Effector CD4-positive, alpha-beta T cell (primary cell): Measurements from ENCODE around the gene SLC1A3.

Source experiments
- DNase-seq: peaks from one replicate; pipeline ENCODE4 v3.0.0-alpha.2; 2020

The SLC1A3 gene

DNA sequence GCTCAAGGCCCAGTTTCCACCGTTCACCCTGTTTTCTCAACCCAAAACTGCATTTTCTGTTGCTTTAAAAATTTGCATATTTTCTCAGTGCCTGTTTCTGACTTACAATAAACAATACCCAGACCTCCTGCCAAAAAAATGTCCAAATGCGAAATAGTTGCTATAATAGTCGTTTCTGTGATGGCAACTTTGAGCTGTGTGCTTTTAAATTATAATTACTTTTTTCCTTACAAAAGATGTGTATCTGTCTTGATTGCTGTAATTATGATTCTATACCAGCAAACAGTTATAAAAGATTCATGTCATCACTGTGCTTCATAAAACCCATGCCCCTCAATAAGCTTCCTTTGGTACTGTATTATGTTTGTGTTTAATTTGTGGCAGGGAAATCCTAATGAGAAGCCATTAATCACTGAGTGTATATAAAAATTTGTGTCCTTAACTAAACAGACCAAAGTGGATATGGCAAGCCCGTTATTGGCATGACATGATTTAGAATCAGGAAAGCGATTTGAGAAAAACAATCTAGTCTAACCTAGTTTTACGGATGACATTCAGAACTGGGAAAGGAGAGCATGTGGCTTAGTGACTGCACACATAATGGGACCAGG, 5.4 kb upstream of the SLC1A3 start:
- no peak for DNase-seq

DNA sequence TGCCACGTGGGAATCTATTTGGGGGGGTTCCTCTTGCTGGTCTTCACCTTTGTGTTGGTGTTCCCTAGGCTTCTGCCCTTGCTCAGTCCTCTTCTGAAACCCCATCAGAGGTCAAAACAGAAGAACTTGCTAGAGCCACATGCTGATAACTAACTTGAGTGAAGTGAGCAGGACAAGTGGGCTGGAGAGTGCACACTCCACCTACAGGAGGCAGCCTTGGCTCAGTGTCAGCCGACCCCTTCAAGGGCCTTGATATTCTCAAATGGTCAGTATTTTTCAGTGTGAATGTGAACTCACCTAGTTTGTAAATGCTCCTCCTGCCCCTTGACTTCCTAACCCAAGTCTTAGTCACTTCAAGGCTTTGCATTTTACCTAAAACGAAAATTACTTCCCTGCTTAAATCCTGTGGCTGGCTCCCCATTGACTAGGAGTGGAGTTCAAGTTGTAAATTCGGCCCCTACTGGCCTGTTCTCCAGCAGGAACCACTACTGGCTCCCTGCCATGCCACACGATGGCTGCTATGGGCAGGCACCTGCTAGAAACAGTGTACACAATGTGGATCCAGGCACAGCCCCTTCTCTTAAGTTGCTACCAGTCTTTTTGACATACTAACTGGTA, 3.6 kb upstream of the SLC1A3 start:
- no peak for DNase-seq

DNA sequence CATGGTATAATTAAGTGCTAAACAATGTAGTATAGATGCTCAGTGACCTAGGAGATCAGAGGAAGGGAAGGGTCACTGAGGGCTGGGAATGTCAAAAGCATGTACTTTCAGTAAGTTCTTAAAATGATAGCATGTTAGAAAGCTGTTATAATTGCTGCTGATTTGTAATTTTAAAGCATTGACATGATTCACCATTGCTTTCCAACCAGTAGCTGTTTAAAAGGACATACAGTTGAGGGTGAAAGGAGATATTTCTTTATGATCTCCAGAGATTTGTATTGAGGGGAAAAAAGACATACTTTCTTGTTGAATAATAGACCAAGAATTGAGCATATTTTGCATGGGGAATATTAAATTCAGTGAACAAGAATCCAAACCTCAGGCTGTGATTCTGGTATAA, 1.2 kb upstream of the SLC1A3 start:
- DNase-seq: no peak

DNA sequence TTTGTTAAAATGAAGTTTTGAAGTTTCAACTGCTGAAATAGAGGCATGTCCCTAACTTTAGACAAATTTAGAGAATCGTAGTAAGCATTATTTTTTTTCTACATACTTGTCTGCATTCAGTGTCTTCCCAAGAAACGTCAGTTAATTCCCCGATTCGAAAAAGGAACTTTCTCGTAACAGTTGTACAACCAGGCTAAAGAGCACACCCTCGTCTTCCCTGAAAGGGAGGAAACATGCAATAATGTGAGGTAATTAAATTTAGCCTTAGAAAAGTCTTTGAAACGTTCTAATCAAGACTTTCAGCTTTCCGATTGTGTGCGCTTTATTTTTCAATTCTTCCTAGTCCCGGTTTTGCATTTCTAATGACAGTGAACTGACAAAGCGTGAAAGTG, 374 bp upstream of the SLC1A3 start:
- no peak for DNase-seq

DNA sequence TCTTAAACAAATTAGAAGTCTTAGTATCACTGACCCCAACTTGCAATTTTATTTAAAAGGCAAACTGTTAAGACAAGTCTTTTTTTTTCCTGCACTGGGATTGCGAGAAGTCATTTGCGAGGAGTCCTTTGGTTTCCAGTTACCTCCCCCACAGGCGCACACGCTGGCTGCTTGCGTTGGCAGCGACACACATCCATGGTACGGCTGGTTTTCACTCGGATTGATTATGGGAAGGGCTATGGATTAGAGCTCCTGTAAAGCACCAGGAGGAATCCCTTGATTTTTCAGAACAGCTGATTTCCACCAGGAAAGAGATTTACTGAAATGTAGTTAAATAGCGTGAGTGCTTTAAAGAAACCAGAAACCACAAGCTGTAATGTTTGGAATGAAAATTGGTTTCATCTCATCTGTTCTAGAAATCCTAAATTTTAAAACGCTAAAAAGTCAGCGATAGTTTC, 737 bp downstream of the SLC1A3 start:
- DNase-seq: no peak

DNA sequence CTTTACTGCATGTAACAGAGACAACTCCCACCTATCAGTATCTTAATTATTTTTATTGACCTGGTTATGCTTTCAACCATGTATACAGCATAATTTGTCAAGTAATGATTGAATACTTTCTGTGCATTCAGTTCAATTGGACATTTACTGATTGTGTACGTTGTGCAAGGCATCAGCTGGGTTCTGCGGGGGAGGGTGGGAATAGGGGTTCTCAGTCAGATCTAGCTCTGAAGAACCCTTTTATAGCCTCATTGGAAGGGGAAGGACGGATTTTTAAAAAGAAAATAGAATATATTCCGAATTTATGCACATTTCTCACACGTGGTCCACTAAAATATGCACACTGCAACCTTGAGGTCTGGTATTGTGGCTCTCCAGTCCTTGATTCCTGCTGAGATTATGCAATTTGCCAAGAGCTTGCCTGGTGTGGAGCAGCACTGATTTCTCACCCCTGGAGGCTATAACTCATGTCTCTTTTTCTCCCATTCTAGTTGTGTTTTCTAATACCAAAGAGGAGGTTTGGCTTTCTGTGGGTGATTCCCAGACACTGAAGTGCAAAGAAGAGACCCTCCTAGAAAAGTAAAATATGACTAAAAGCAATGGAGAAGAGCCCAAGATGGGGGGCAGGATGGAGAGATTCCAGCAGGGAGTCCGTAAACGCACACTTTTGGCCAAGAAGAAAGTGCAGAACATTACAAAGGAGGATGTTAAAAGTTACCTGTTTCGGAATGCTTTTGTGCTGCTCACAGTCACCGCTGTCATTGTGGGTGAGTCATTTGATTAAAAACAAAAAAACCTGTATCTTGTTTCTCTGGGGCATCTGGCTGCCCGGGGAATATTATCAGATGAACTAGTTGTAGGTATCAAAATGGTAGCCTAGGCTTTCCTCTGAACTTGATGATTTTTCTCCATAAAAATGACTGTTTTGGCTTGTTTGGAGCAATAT, 1.7 kb downstream of the SLC1A3 start:
- DNase-seq: no peak

DNA sequence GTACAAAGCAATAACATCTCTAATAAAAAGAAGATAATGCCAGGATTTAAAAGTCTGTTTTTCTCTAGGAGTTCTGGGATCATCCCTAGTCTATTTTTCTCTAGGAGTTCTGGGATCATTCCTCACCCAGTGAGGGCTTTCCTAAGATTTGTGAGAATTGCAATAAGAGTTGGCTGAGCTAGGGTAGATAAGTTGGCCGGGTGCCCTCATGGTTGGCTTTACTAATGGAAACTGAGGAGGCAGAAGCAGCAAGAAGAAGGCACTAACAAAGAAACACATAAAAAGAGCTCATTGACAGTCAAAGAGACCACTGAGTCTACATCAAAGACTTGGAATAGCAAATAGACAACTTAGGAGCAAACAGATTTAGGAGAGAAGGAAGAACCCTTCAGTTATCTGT, 4.2 kb downstream of the SLC1A3 start:
- DNase-seq: no peak

DNA sequence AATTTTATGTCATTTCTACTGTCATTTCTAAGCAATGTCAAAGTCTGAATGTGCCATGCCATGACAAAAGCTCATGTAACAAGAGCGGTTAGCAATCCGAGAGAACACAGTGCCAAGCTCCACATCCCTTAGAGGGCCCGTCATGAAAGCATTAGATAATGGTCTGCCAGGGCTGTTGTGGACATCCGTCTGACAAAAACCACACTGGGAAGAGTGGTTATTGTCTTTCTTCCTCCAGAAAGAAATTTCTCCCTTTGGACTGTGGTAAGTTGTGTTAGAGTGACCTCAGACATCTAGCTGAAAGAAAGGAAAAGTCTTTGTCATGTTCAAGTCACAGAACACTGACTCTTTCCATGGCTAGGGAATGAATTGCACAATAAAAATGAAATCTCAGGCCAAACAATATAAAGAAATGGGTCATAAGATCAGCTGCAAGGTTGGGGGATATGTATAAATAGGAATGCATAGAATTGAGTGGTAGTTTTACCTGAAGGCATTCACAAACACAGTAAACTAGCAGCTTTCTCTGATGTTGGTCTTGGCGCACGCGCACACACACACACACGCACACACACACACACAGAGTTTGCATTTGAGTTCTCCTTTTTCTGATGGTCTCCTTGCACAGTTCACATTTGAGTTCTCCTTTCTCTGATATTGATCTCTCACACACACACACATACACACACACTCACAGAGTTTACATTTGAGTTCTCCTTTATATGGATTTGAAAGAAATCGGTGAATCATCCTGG, 5.3 kb downstream of the SLC1A3 start:
- DNase-seq: no peak

DNA sequence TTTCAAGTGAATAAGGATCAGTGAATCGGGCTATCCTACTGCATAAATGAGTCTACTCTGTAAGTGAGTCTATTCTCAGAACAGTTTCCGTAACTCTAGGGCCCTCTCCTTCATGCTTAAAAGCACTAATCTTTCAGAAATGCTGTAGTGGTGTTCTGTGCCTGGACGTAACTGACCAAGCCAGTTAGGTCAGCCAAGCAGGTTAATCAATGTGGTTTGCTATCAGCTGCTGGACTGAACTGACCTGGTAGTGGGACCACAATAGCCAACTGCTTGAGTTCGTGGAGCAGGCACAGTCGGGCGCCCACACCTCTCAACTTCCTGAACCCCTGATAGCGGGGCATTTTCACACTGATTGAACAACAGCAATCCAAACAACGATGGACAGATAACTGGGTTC, 6.8 kb downstream of the SLC1A3 start:
- DNase-seq: no peak

DNA sequence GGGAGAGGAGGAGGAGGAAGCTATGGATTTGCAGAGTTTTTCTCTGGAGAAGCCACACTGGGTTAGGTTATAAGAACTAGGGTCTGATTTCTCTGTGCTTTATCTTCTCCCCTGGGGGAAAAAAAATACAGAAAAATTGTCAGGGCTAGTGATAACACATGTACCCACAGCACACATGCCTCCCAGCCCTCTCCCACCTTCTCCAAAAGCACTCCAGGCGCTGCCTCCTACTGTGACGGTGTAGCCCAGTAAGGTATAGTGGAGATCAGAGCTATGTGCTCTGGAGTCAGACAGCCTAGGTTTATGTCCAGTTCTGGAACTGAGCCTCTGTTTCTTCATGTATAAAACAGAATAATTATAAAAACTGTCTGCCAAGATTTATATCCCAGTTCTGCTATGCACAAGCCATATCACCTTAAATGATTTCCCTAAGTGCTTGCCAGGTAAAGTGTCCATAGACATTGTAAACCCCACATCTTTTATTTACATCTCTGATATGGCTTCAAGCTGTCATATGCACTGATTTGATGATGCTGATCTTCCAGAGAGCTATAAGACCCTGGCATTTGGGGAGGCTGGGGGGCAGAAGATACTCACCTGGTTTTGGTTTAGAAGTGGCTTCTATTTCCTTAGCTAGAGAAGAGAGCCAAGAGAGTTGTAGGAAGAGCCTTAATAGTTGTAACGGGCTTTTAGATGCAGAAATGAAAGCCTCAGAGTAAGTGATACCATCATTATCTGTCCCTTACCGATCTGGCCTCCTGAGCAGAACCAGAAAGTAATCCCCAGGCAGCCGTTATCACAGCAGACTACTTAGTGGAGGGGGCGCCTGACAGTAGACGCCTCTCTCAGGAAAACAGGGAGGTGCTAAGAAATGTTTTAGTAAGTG, 7.6 kb downstream of the SLC1A3 start:
- DNase-seq: no peak

DNA sequence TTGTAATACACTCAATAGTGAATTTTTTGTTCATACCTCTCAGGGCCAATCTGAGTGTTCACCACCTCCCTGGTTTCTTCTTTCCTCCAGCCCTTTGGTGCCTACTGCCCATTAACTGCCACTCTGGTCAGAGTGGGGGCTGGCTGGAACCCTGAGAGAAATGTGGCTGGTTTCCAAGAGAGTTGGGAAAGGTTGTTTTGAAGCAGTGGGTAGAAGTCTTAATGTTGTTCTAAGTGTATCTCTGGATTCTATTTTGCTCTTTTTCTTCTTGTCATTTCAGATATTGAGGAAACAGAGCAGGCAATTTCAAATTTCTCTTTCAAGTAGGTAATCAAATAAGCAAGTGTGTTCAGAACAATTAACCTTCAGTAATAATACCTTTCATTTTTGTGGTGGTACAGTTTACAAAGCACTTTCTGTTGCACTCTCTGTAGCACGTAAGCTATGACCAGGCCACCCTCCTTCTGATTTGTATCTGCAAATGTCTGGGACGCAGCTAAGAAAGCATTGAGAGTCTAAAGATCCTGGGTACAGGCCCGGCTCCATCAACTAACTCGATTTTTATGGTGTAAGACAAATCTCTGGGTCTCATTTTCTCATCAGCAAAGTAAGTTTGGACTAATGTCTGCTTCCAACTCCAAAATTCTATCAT, 8.4 kb downstream of the SLC1A3 start:
- DNase-seq: no peak

DNA sequence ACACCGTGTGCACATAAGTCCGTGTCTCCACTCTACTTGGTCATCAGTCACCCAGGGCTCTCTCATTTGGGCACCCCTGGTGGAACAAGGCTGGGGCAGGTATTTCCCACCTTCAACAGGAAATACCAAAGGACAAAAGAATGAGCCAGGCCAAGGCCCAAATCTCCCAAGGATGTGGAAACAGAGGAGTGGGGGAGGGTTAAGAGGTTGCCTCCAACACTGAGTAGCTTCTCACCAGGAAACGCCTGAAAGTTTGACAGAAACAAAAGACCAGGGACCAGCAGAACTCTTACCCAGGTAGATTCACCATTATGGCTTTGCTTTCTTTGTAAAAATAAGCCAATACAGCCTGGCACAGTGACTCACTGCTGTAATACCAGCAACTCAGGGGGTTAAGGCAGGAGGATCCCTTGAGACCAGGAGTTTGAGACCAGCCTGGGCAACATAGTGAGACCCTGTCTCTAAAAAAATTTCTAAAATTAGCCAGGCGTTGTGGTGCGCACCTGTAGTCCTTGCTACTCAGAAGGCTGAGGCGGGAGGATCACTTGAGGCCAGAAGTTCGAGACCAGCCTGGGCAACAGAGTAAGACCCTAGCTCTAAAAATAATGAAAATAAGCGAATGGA, 12.7 kb downstream of the SLC1A3 start:
- DNase-seq: no peak

DNA sequence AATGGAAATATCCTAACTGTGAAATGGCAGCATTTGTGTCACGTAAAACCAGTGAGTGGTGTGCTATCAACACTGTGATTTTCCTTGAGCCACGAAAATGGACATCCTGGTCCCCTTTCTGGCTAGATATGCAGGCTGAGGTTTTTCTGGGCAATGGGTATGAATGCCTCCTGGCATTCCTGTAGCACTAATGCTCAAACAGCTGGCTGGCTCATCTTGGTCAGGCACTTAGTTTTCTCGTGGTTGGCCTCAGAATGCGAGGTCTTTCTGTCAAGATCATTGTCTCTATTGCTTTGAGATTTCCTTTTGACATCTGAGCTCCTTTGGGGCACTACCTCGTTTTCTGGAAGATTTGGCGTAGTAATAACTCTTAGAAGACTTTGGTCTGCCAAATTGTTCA, 15.6 kb downstream of the SLC1A3 start:
- DNase-seq: no peak

DNA sequence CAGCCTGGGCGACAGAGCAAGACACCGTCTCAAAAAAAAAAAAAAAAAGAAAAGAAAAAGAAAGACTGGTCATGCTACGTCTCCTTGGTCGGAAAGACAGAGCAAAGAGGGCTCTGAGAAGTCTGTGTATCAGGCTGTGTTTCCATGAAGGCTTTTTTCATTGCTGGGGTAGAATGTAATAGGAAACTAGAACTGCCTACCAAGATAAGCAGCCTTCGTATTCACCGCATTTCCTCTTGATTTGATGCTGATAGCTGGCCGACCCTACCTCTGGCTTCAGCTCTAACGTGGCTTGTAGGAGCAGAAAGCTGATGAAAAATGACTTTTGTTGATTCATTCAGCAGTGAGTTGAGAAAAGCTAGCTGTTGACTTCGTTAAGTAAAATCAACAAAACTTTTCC, 17.4 kb downstream of the SLC1A3 start:
- no peak for DNase-seq

DNA sequence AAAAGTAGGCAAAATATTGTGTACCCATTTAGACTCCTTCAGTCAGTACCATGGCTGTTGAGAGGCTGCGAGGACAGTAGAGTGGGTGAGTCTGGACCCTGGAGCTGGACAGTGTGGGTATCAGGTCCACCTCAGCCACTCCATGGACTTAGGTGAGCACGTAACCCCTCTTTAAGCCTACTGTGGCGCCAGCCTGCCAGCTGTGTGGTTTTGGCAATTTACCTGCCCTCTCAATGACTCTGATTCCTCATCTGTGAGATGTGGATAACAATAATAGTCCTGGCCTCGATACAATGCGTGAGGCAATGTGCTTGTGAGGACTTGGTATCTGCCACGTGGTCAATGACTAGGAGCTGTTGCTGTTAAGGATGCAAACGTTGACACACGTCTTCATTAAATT, 17.9 kb downstream of the SLC1A3 start:
- no peak for DNase-seq

DNA sequence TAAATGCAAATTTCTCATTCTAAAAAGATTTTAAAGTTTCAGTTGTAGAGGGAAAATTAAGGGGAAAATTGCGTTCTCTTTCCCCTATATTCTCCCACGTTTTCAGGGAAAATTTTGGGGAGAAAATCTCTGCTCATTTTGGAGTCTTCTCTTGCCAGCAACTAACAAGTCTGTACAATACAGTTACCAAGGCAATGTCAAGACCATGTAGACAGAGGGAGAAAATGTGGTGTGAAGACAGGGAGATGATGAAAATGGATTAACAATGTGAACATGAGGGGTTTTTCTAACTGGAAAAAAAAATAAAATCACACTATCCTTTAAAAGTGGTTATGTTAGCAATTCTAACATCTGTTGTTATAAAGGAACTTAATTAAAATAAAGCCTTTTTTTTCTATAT, 22.3 kb downstream of the SLC1A3 start:
- DNase-seq: no peak

DNA sequence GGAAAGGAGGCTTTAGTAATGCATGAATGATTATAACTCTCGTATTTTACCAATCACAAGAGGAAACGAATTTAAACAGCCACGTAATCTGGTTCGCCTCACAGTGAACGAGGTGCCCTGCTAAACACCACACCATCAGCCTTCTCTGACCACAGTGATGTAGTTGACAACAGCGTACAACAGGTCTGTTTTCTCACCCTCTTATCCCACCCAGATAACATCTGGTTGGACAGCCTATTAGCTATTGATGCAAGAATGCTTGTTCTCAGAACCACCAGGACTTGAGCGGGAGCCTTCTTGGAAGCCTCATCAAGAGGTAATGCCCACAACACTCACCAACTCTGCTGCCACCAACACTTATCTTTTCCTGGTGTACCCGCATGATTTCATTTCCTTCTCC, 23.3 kb downstream of the SLC1A3 start:
- DNase-seq: no peak

DNA sequence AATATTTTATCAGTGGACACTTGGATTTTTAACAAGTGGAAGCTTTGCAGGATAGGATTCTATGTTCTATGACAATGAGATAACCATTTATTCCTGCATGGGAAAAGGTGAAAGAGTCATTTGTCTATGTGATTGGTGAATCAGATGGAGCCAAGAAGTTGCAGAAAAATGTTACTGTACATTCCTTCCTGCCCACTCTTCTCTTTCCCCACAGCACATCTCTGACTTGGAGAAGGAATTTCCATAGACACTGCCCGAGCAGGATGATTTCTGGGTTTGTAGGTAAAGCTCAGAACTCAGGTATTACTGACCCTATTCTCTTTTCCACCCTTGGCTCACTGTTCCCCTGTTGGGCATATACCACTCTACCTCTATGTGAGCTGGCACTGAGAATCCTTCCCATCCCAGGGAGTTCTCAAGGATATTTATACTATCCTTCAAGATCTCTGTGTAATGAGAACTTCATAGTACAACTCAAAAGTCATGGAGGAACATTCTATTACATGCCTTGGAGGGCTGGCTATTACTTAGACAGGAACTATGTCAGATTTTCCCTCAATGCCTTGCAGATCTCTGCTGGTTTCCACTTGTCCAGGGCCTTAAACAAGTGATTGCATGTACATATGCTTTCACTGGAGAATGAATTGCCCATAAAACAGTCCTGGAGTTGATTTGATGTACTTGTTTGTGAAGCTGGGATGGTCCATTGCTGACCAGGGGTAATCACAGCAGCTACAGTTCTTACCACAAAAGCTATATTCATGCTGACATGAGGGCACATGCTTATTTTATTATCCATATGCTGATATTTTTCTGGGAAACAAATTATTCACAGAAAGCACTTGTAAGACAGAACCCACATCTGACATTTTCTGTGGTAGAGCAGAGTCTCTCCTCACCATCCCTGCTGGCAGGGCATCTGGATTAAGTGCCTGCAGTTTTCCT, 24.1 kb downstream of the SLC1A3 start:
- DNase-seq: no peak

DNA sequence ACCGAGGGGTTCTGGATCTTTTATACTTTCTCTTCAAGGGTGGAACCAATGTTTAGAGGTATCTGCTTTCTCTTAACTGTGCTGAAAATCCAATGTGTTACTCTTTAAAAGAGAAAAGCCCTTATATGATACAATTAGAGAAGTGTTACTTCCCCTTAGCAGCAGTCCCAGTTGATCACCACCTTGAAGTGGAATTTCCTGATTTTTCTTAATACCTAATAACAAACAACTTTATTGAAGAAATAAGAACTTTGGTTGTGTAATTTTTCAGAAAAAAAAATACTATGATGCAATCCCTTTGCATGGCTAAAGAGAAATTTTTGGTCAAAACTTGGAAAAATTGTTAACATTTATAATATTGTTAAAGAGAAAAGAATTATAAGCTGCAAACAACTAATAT, 24.7 kb downstream of the SLC1A3 start:
- DNase-seq: no peak
